H1 (cell line): ENCODE results near the gene ANKFY1. TPM values are rescaled to one million over a fixed set of nuclear protein-coding genes. Genes with fewer than 3 reads are reported as not detected.

Source experiments
- CTCF ChIA-PET: fragments of 300-600 bp; sonication (Branson Sonifier 250); formaldehyde crosslinking; loops from one replicate; lab custom pipeline; 2021; ENCODE audit not compliant: partially characterized antibody; lab: Charles Lee
- POLR2A ChIA-PET: fragments of 300-600 bp; sonication (Branson Sonifier 250); formaldehyde crosslinking; loops from one replicate; lab custom pipeline; 2021; ENCODE audit warnings: inconsistent platforms; ENCODE audit not compliant: partially characterized antibody; lab: Charles Lee
- DNase-seq, 2 experiments: peaks; one replicate each; pipeline versions ENCODE4 v3.0.0 to v3.0.0-alpha.2; 2010 to 2022; ENCODE audit warnings: low spot score in 2 of 2, low read depth in 1 of 2, mixed read lengths in 1 of 2
- FAIRE-seq: peaks from 2 replicates; lab custom pipeline; 2011; peaks lifted over from hg19 to GRCh38; lab: Jason Lieb, UNC
- H2AFZ ChIP-seq: 2 replicates; pipeline ENCODE4 v1.8.1; 2012; ENCODE audit warnings: low read length, inconsistent platforms
- H2AK5ac ChIP-seq: 2 replicates; pipeline ENCODE4 v1.6.1; 2013; ENCODE audit warnings: low read depth, low read length
- H2BK120ac ChIP-seq: replicated peaks from 2 replicates; pipeline ENCODE3; 2013; ENCODE audit warnings: low read depth, low read length, inconsistent platforms
- H2BK12ac ChIP-seq: 2 replicates; pipeline ENCODE4 v1.6.1; 2013; ENCODE audit warnings: low read depth, low read length
- H2BK15ac ChIP-seq: 2 replicates; pipeline ENCODE4 v1.6.1; 2013; ENCODE audit warnings: low read length
- H2BK20ac ChIP-seq: 2 replicates; pipeline ENCODE4 v1.6.1; 2013; ENCODE audit warnings: low read length
- H2BK5ac ChIP-seq: 2 replicates; pipeline ENCODE4 v1.6.1; 2013; ENCODE audit warnings: low read depth, low read length
- H3K14ac ChIP-seq: 2 replicates; pipeline ENCODE4 v1.6.1; 2013; ENCODE audit warnings: inconsistent platforms; ENCODE audit not compliant: insufficient read length
- H3K18ac ChIP-seq: 2 replicates; pipeline ENCODE4 v1.6.1; 2013; ENCODE audit warnings: low read length; ENCODE audit errors: extremely low read depth
- H3K23ac ChIP-seq: 2 replicates; pipeline ENCODE4 v1.6.1; 2013; ENCODE audit warnings: inconsistent platforms; ENCODE audit not compliant: insufficient read length
- H3K23me2 ChIP-seq: 2 replicates; pipeline ENCODE4 v1.6.1; 2013; ENCODE audit warnings: low read depth, low read length
- H3K27ac ChIP-seq: 2 replicates; pipeline ENCODE4 v1.6.1; 2011; ENCODE audit warnings: low read depth, low read length, inconsistent platforms
- H3K27me3 ChIP-seq, 4 experiments: replicated peaks in 1 of 4; 1 replicate in 1 of 4; 2 replicates in 3 of 4; pipeline versions ENCODE4 v1.6.1 to v1.8.1; 2011 to 2013; ENCODE audit warnings: low read length in 3 of 4, mild to moderate bottlenecking in 3 of 4, inconsistent platforms in 2 of 4, mixed read lengths in 2 of 4, moderate library complexity in 1 of 4; ENCODE audit not compliant: control insufficient read depth in 3 of 4, insufficient read depth in 3 of 4; ENCODE audit errors: extremely low read depth in 1 of 4
- H3K36me3 ChIP-seq, 4 experiments: 2 replicates each; pipeline versions ENCODE4 v1.6.1 to v1.8.1; 2011 to 2013; ENCODE audit warnings: mild to moderate bottlenecking in 4 of 4, low read length in 3 of 4, moderate library complexity in 2 of 4, control low read depth in 1 of 4, inconsistent platforms in 1 of 4; ENCODE audit not compliant: insufficient read depth in 4 of 4, control insufficient read depth in 2 of 4
- H3K4ac ChIP-seq: replicated peaks from 2 replicates; pipeline ENCODE3; 2013; ENCODE audit warnings: low read length, low read depth, mixed read lengths, inconsistent platforms; ENCODE audit not compliant: insufficient read length
- H3K4me1 ChIP-seq, 4 experiments: replicated peaks in 1 of 4; 1 replicate in 1 of 4; 2 replicates in 3 of 4; pipeline versions ENCODE4 v1.6.1 to v1.8.1; 2011 to 2013; ENCODE audit warnings: low read length in 3 of 4, inconsistent platforms in 2 of 4, mixed read lengths in 1 of 4; ENCODE audit not compliant: insufficient read depth in 4 of 4, control insufficient read depth in 3 of 4
- H3K4me2 ChIP-seq, 2 experiments: 2 replicates each; pipeline versions ENCODE4 v1.6.1 to v1.8.1; 2011 to 2013; ENCODE audit warnings: low read depth in 2 of 2, low read length in 2 of 2, control low read depth in 1 of 2, inconsistent platforms in 1 of 2, mild to moderate bottlenecking in 1 of 2; ENCODE audit not compliant: insufficient read depth in 1 of 2
- H3K4me3 ChIP-seq, 4 experiments: fragments of 200-600, 300-600 bp in 1 of 4; sonication (generic), shearing (Covaris generic), sonication (Bioruptor Twin) in 1 of 4; 2 replicates each; pipeline versions ENCODE4 v1.5.1 to v1.8.1; 2011 to 2016; ENCODE audit warnings: low read length in 4 of 4, low read depth in 3 of 4, control low read depth in 2 of 4, inconsistent platforms in 2 of 4, mild to moderate bottlenecking in 2 of 4, mixed read lengths in 1 of 4, moderate library complexity in 1 of 4; ENCODE audit not compliant: insufficient read depth in 2 of 4; ENCODE audit errors: extremely low read depth in 1 of 4
- H3K56ac ChIP-seq: replicated peaks from 2 replicates; pipeline ENCODE3; 2013; ENCODE audit warnings: low read depth, mild to moderate bottlenecking, mixed read lengths, low read length, inconsistent platforms; ENCODE audit not compliant: insufficient read length
- H3K79me1 ChIP-seq: 2 replicates; pipeline ENCODE4 v1.6.1; 2013; ENCODE audit warnings: low read depth, low read length, control low read depth
- H3K79me2 ChIP-seq, 2 experiments: 2 replicates each; pipeline versions ENCODE4 v1.6.1 to v1.8.1; 2012 to 2013; ENCODE audit warnings: low read length in 2 of 2, mild to moderate bottlenecking in 2 of 2, inconsistent platforms in 1 of 2; ENCODE audit not compliant: insufficient read depth in 2 of 2, control insufficient read depth in 1 of 2
- H3K9ac ChIP-seq, 4 experiments: replicated peaks in 1 of 4; 1 replicate in 1 of 4; 2 replicates in 3 of 4; pipeline versions ENCODE4 v1.6.1 to v1.8.1; 2011 to 2013; ENCODE audit warnings: low read depth in 3 of 4, low read length in 3 of 4, control low read depth in 2 of 4, mild to moderate bottlenecking in 2 of 4, moderate library complexity in 2 of 4, inconsistent platforms in 1 of 4; ENCODE audit errors: extremely low read depth in 1 of 4
- H3K9me3 ChIP-seq, 2 experiments: 2 replicates each; pipeline versions ENCODE4 v1.6.1 to v1.8.1; 2012 to 2013; ENCODE audit warnings: mild to moderate bottlenecking in 2 of 2, moderate library complexity in 2 of 2, control low read depth in 1 of 2, inconsistent platforms in 1 of 2, low read depth in 1 of 2, low read length in 1 of 2, mixed read lengths in 1 of 2; ENCODE audit not compliant: insufficient read depth in 2 of 2
- H4K20me1 ChIP-seq, 2 experiments: replicated peaks in 1 of 2; 2 replicates each; pipeline versions ENCODE3 to v1.8.1; 2011 to 2013; ENCODE audit warnings: inconsistent platforms in 2 of 2, low read length in 2 of 2, mild to moderate bottlenecking in 1 of 2; ENCODE audit not compliant: insufficient read depth in 2 of 2, control insufficient read depth in 1 of 2
- H4K5ac ChIP-seq: 2 replicates; pipeline ENCODE4 v1.6.1; 2013; ENCODE audit warnings: low read length, low read depth, mixed read lengths, inconsistent platforms; ENCODE audit not compliant: insufficient read length
- H4K8ac ChIP-seq: 2 replicates; pipeline ENCODE4 v1.8.0; 2013; ENCODE audit warnings: mild to moderate bottlenecking, moderate library complexity, low read length, inconsistent platforms; ENCODE audit not compliant: insufficient read depth; ENCODE audit errors: extremely low read depth
- H4K91ac ChIP-seq: replicated peaks from 2 replicates; pipeline ENCODE3; 2013; ENCODE audit warnings: low read length, mixed read lengths, inconsistent platforms; ENCODE audit not compliant: insufficient read length
- CBX5 ChIP-seq: fragments of 300-800, 300-1000 bp; sonication (generic); IDR thresholded peaks from 2 replicates; pipeline ENCODE4 v1.7.1; 2016; ENCODE audit warnings: antibody characterized with exemption, low read length, low read depth
- CREB1 ChIP-seq: IDR thresholded peaks from 2 replicates; pipeline ENCODE4 v1.6.1; 2012; ENCODE audit warnings: inconsistent platforms
- EZH2 ChIP-seq: fragments of 200-600 bp; sonication (generic); IDR thresholded peaks from 2 replicates; pipeline ENCODE4 v1.7.1; 2012; ENCODE audit warnings: low read depth, mild to moderate bottlenecking, moderate library complexity, low read length, inconsistent platforms; ENCODE audit not compliant: severe bottlenecking
- MAFK ChIP-seq: IDR thresholded peaks from 2 replicates; pipeline ENCODE4 v1.6.1; 2012; ENCODE audit warnings: low read depth, mild to moderate bottlenecking, improper control_type of control experiment, low read length
- RAD21 ChIP-seq, 2 experiments: IDR thresholded peaks in 1 of 2; conservative IDR thresholded peaks in 1 of 2; 2 replicates each; pipeline ENCODE4 v1.6.1; 2011; ENCODE audit warnings: low read depth in 2 of 2, low read length in 2 of 2, improper control_type of control experiment in 1 of 2, inconsistent platforms in 1 of 2, mild to moderate bottlenecking in 1 of 2, moderate library complexity in 1 of 2
- TAF1 ChIP-seq: IDR thresholded peaks from 2 replicates; pipeline ENCODE4 v1.6.1; 2011; ENCODE audit warnings: mild to moderate bottlenecking, low read depth, low read length
- TAF7 ChIP-seq: optimal IDR thresholded peaks from 2 replicates; pipeline ENCODE3; 2011; ENCODE audit warnings: low read depth, mild to moderate bottlenecking, inconsistent platforms, low read length, moderate library complexity, borderline replicate concordance
- WGBS, 2 experiments: shearing (Covaris generic) in 1 of 2; methylation state at CpG; one replicate each; pipeline versions ENCODE4 v1.1.6 to v1.1.7; 2013 to 2015; ENCODE audit warnings: low lambda C conversion rate in 2 of 2, mixed read lengths in 2 of 2, inconsistent platforms in 1 of 2, low coverage in 1 of 2, missing lambda C conversion rate in 1 of 2; ENCODE audit not compliant: insufficient replicate concordance in 2 of 2, insufficient coverage in 1 of 2, insufficient read length in 1 of 2; ENCODE audit errors: extremely low coverage in 1 of 2, missing lambda C conversion rate in 1 of 2; 5-methylcytosine and 5-hydroxymethylcytosine counted together
- polyA plus RNA-seq, 7 experiments: library from polyadenylated mRNA; depleted of rRNA in 3 of 7; stranded (reverse) in 5 of 7; unstranded in 2 of 7; fragments of >200 nt in 5 of 7; fragments of 200-250 nt in 2 of 7; gene quantifications; 1 replicate in 5 of 7; 2 replicates in 1 of 7; 4 replicates in 1 of 7; pipeline versions ENCODE4 v1.2.1 to v1.2.3, GENCODE V29; 2011 to 2013; ENCODE audit warnings: missing spikeins in 2 of 7, mixed read lengths in 2 of 7
- total RNA-seq: library from RNA; stranded (reverse); fragmentation: NEBNext Ultra II Directional; extraction: Animal tissue kit (Norgen Biotek cat#: 25700); gene quantifications from 2 replicates; pipeline ENCODE4 v1.2.1, GENCODE V29; 2021

The ANKFY1 gene
- total and polyA plus RNA-seq, 2 of the 8 experiments (the other 6 are each of a cell fraction or from before 2014, with no cell fraction given), result 28.3 to 45.3 TPM

DNA sequence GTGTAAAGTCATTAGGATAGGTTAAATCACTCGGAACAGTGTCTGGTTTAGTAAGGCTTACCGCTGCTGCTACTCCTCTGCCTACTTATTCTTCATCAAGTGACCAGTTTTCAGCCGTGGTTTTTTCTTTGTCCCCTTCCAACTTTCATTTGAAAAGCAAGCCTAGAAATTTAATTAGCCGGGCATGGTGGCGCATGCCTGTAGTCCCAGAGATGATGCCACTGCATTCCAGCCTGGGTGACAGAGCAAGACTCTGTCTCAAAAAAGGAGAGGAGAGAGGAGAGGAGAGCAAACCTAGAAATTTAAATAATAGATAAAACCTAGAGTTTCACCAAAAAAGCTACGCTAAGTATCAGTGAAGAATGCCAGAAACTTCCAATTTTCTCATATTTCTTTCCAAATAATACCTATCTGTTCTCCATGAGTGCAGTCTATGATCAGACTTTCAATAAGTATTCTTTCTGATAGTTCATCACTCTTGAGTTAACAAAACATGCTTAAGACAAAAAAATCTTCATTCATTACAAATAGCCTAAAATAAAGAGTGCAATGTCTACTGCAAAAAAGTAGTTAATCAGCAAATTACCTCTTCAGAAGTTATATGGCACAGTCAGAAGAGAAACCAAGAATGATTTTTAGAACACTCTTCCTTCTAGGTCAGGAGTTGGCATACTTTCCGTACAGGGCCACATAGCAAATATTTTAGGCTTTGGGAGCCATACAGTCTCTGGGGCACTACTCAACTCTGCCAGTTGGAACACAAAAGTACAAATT is 15.1 kb downstream of the ANKFY1 start:
- no peak for FAIRE-seq
- no peak for DNase-seq
- Histone ChIP-seq H3K14ac (no peak overlapping the region), H2BK12ac (no peak overlapping the region), H2AFZ (no peak overlapping the region), H4K20me1 (peaks cover 25 to 30% of the 10 kb centered on the region in 2 experiments), H4K91ac (no peak overlapping the region), H3K18ac (no peak overlapping the region), H3K23me2 (peaks cover 3% of the 10 kb centered on the region; the same call in 1 of the 2 replicates), H2BK15ac (no peak overlapping the region), H3K79me1 (peaks cover 27% of the 10 kb centered on the region), H2BK20ac (no peak overlapping the region), H3K79me2 (peaks cover 21 to 94% of the 10 kb centered on the region in 2 experiments), H3K4me3 (no peak overlapping the region), H3K9me3 (no peaks in the 10 kb centered on the region), H3K9ac (no peak overlapping the region; a peak in 1 of 7 replicates), H3K27me3 (no peaks in the 10 kb centered on the region), H3K4me2 (0 out of 4 replicates have a peak overlapping the region, but pooled peaks of 1 of the 2 experiments have one; percentile 23), H3K27ac (no peak overlapping the region), H2BK5ac (no peak overlapping the region), H4K8ac (no peak overlapping the region; the same call in 1 of the 2 replicates), H3K36me3 (no peaks in the 10 kb centered on the region)
- CTCF ChIA-PET, result interaction anchor here (0.5 to 6.0 kb wide), 17 partner anchors 9 to 318 kb away, joined by 3 to 89 read pairs (median 4); no protein-coding TSS in a partner anchor
- WGBS, 2 experiments, result 84% methylated on average over 7 of the region's 7 CpGs; no CpG with 5 or more reads in 1 of the 2 experiments
- TF ChIP-seq EZH2 (no peak), TAF7 (no peak), RAD21 (IDR thresholded peaks at IDR 0.05 in 1 of 2, conservative IDR thresholded peaks at IDR 0.05 in 1 of 2; ENCODE audit: low read depth in 2 of 2, low read length in 2 of 2) (no peak), CREB1 (no peak), TAF1 (no peak), MAFK (no peak), CBX5 (no peak)
- TF ChIP-seq, all 59 proteins: peak for 0
- no peak overlapping the region for H2BK120ac ChIP-seq
- H4K5ac ChIP-seq, result no peak overlapping the region
- H3K4me1 ChIP-seq, result peaks cover 0 to 15% (median 10%) of the 10 kb centered on the region in 4 experiments; a peak in 5 of 7 replicates
- H2AK5ac ChIP-seq, result no peak overlapping the region
- H3K23ac ChIP-seq, result no peak overlapping the region
- no peak overlapping the region for H3K56ac ChIP-seq
- POLR2A ChIA-PET, result interaction anchor here (1.0 to 2.9 kb wide), 6 partner anchors 8 to 33 kb away, joined by 3 to 13 read pairs (median 6); partner anchors contain the start of gene ANKFY1
- H3K4ac ChIP-seq, result no peak overlapping the region
